HCT116 (cell line): ENCODE results near the gene ACSL6. TPM values are rescaled to one million over a fixed set of nuclear protein-coding genes. Genes with fewer than 3 reads are reported as not detected.

Experiments
- ATAC-seq: fragments of 200-7000 bp; cut with Tn5 transposase; 2 replicates; pipeline ENCODE4 v1.9.1; 2020; ENCODE audit warnings: mild to moderate bottlenecking, moderate library complexity
- BruUV-seq: library from RNA; stranded (reverse); fragments of 400-500 nt; replicated peaks from 2 replicates; lab custom pipeline; 2021; lab: Mats Ljungman, UMichigan
- CTCF ChIA-PET: fragments of 300-600 bp; sonication (Branson Sonifier 250); formaldehyde crosslinking; loops from one replicate; lab custom pipeline; 2021; ENCODE audit warnings: antibody characterized with exemption; lab: Charles Lee
- POLR2A ChIA-PET: fragments of 300-600, 350-600 bp; sonication (Branson Sonifier 250); formaldehyde crosslinking; loops from one replicate; lab custom pipeline; 2021; ENCODE audit warnings: antibody characterized with exemption; lab: Charles Lee
- RAD21 ChIA-PET, 2 experiments: fragments of 300-600 bp; sonication (Branson Sonifier 250); formaldehyde crosslinking; loops; one replicate each; lab custom pipeline; 2023; ENCODE audit warnings: low total read pairs in 2 of 2; ENCODE audit not compliant: uncharacterized antibody in 2 of 2, unreplicated experiment in 2 of 2, low non-redundant PET in 1 of 2; lab: Charles Lee
- DNase-seq: peaks from one replicate; pipeline ENCODE4 v3.0.0-alpha.2; 2010; ENCODE audit warnings: low read depth, low spot score
- H2AFZ ChIP-seq: fragments of 200-600 bp; shearing (Covaris generic), sonication (generic); 2 replicates; pipeline ENCODE4 v1.6.1; 2017; ENCODE audit warnings: low read depth, mixed run types, mixed read lengths, antibody characterized with exemption, low read length; ENCODE audit not compliant: poor library complexity, severe bottlenecking
- H3K27ac ChIP-seq: 2 replicates; pipeline ENCODE4 v1.5.1; 2012; ENCODE audit warnings: low read depth, low read length
- H3K27me3 ChIP-seq: fragments of 200-600 bp; sonication (generic); 2 replicates; pipeline ENCODE4 v1.6.1; 2016; ENCODE audit warnings: mixed run types, low read length, mixed read lengths; ENCODE audit not compliant: insufficient read depth
- H3K36me3 ChIP-seq, 2 experiments: fragments of 200-500 bp in 1 of 2; fragments of 200-600 bp in 1 of 2; sonication (Bioruptor generic) in 1 of 2; sonication (generic) in 1 of 2; 2 replicates each; pipeline versions ENCODE4 v1.5.1 to v1.6.1; 2014 to 2016; ENCODE audit warnings: low read length in 2 of 2, inconsistent platforms in 1 of 2, mixed read lengths in 1 of 2, mixed run types in 1 of 2; ENCODE audit not compliant: insufficient read depth in 2 of 2, control insufficient read depth in 1 of 2
- H3K4me1 ChIP-seq, 2 experiments: fragments of 200-600 bp in 1 of 2; sonication (generic) in 1 of 2; 2 replicates each; pipeline versions ENCODE4 v1.5.1 to v1.6.1; 2012 to 2017; ENCODE audit warnings: low read length in 2 of 2, inconsistent platforms in 1 of 2, mild to moderate bottlenecking in 1 of 2, mixed read lengths in 1 of 2, mixed run types in 1 of 2, moderate library complexity in 1 of 2; ENCODE audit not compliant: insufficient read depth in 2 of 2, control insufficient read depth in 1 of 2
- H3K4me2 ChIP-seq: fragments of 200-600 bp; sonication (generic); 2 replicates; pipeline ENCODE4 v1.6.1; 2017; ENCODE audit warnings: mixed run types, low read length, mixed read lengths
- H3K4me3 ChIP-seq, 2 experiments: fragments of 200-600 bp in 1 of 2; sonication (generic) in 1 of 2; replicated peaks in 1 of 2; 2 replicates each; pipeline ENCODE4 v1.5.1; 2011 to 2016; ENCODE audit warnings: low read length in 2 of 2, control low read depth in 1 of 2, low read depth in 1 of 2, mild to moderate bottlenecking in 1 of 2, mixed read lengths in 1 of 2, mixed run types in 1 of 2
- H3K79me2 ChIP-seq: fragments of 200-600 bp; sonication (generic); 2 replicates; pipeline ENCODE4 v1.6.1; 2017; ENCODE audit warnings: mild to moderate bottlenecking, mixed run types, low read length, moderate library complexity, mixed read lengths; ENCODE audit not compliant: insufficient read depth
- H3K9ac ChIP-seq: fragments of 200-600 bp; sonication (generic); 2 replicates; pipeline ENCODE4 v1.6.1; 2016; ENCODE audit warnings: low read length, mixed read lengths
- H3K9me2 ChIP-seq: fragments of 200-600 bp; sonication (generic), shearing (Covaris generic); 2 replicates; pipeline ENCODE4 v1.6.1; 2017; ENCODE audit warnings: mixed run types, mild to moderate bottlenecking, moderate library complexity; ENCODE audit not compliant: insufficient read depth
- H3K9me3 ChIP-seq, 2 experiments: fragments of 200-500 bp in 1 of 2; fragments of 200-600 bp in 1 of 2; sonication (Bioruptor generic) in 1 of 2; sonication (generic) in 1 of 2; 2 replicates each; pipeline ENCODE4 v1.6.1; 2014 to 2017; ENCODE audit warnings: low read length in 2 of 2, mixed read lengths in 2 of 2, inconsistent platforms in 1 of 2, low read depth in 1 of 2, mild to moderate bottlenecking in 1 of 2, mixed run types in 1 of 2, moderate library complexity in 1 of 2; ENCODE audit not compliant: control insufficient read depth in 1 of 2, insufficient read depth in 1 of 2
- H4K20me1 ChIP-seq: fragments of 200-600 bp; sonication (generic), shearing (Covaris generic); 2 replicates; pipeline ENCODE4 v1.6.1; 2017; ENCODE audit warnings: mixed run types, mild to moderate bottlenecking, moderate library complexity; ENCODE audit not compliant: insufficient read depth
- EGR1 ChIP-seq: IDR thresholded peaks from 2 replicates; pipeline ENCODE4 v1.6.1; 2012; ENCODE audit warnings: low read depth
- EZH2phosphoT487 ChIP-seq: fragments of 200-600 bp; IDR thresholded peaks from 2 replicates; pipeline ENCODE4 v1.6.1; 2018; ENCODE audit warnings: antibody characterized with exemption, borderline replicate concordance
- FOSL1 ChIP-seq: IDR thresholded peaks from 2 replicates; pipeline ENCODE4 v1.6.1; 2012; ENCODE audit warnings: low read depth
- SIN3A ChIP-seq: IDR thresholded peaks from 2 replicates; pipeline ENCODE4 v1.6.1; 2012; ENCODE audit warnings: low read depth
- SP1 ChIP-seq: IDR thresholded peaks from 2 replicates; pipeline ENCODE4 v1.6.1; 2012; ENCODE audit warnings: low read depth
- SRF ChIP-seq: IDR thresholded peaks from 2 replicates; pipeline ENCODE4 v1.6.1; 2012; ENCODE audit warnings: low read depth
- TCF7L2 ChIP-seq: IDR thresholded peaks from 2 replicates; pipeline ENCODE4 v1.7.0; 2011; ENCODE audit warnings: borderline replicate concordance, inconsistent platforms; ENCODE audit not compliant: insufficient read depth, insufficient read length; ENCODE audit errors: extremely low read depth
- intact Hi-C: fragments of 100-400 bp; cut with micrococcal nuclease; formaldehyde crosslinking; loops from 2 replicates; pipeline ENCODE4 v1.10.0; 2022
- total RNA-seq: library from RNA; stranded (reverse); gene quantifications from one replicate; pipeline ENCODE4 v1.2.1, GENCODE V29; 2021; ENCODE audit not compliant: unreplicated experiment
- TF ChIP-seq, protein P1 (sequence below), 3 experiments: fragments of 200-600 bp in 1 of 3; sonication (generic) in 1 of 3; IDR thresholded peaks in 2 of 3; conservative IDR thresholded peaks in 1 of 3; 2 replicates each; pipeline ENCODE4 v1.5.1; 2012 to 2017; ENCODE audit warnings: low read depth in 2 of 3, low read length in 2 of 3, antibody characterized with exemption in 1 of 3, borderline replicate concordance in 1 of 3, control low read depth in 1 of 3, mild to moderate bottlenecking in 1 of 3, mixed read lengths in 1 of 3, mixed run types in 1 of 3, moderate library complexity in 1 of 3; ENCODE audit not compliant: insufficient read depth in 1 of 3
- TF ChIP-seq, protein P2 (sequence below): IDR thresholded peaks from 2 replicates; pipeline ENCODE4 v1.6.1; 2012
- TF ChIP-seq, protein P3 (sequence below): IDR thresholded peaks from 2 replicates; pipeline ENCODE4 v1.6.1; 2012
- TF ChIP-seq, protein P4 (sequence below): IDR thresholded peaks from 2 replicates; pipeline ENCODE4 v1.6.1; 2012; ENCODE audit warnings: low read depth

Gene ACSL6
- total RNA-seq, 1 experiment from 2014 or later = 2.3 TPM

DNA sequence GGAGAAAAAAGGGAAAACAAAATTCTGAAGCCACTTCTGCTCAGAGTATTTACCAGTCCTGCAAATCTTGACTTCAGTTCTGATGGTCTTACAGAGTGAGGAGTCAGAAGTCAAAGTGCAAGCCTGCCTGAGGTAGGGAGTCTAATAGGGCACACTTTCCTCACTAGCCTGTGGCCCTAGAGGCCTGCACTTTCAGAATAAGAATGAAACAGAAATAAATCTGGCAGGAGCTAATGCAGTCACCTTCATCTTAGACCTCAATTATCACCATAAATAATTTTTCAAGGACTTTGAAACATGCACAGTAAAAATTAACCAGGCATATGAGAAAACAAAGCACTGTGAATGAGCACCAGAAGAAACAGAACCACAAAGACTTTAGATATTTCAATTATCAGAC is 20.7 kb upstream of the ACSL6 start:
- Histone ChIP-seq H3K9me3 (no peaks in the 10 kb centered on the region), H3K9ac (no peak overlapping the region), H3K4me1 (no peaks in the 10 kb centered on the region)
- ChIA-PET RAD21 (no interaction called here), CTCF (no interaction called here)
- no peak for TF ChIP-seq FOSL1
- TF ChIP-seq SRF = no peak
- TF ChIP-seq EGR1 = no peak
- TF ChIP-seq, protein P1, sequence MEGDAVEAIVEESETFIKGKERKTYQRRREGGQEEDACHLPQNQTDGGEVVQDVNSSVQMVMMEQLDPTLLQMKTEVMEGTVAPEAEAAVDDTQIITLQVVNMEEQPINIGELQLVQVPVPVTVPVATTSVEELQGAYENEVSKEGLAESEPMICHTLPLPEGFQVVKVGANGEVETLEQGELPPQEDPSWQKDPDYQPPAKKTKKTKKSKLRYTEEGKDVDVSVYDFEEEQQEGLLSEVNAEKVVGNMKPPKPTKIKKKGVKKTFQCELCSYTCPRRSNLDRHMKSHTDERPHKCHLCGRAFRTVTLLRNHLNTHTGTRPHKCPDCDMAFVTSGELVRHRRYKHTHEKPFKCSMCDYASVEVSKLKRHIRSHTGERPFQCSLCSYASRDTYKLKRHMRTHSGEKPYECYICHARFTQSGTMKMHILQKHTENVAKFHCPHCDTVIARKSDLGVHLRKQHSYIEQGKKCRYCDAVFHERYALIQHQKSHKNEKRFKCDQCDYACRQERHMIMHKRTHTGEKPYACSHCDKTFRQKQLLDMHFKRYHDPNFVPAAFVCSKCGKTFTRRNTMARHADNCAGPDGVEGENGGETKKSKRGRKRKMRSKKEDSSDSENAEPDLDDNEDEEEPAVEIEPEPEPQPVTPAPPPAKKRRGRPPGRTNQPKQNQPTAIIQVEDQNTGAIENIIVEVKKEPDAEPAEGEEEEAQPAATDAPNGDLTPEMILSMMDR (IDR thresholded peaks at IDR 0.05 in 2 of 3, conservative IDR thresholded peaks at IDR 0.05 in 1 of 3; ENCODE audit: borderline replicate concordance in 1 of 3, insufficient read depth in 1 of 3, low read depth in 2 of 3, low read length in 2 of 3) = no peak
- no peak for TF ChIP-seq EZH2phosphoT487
- TF ChIP-seq, all 23 proteins: peak for 0
- Histone ChIP-seq H3K4me2 (no peak overlapping the region), H3K79me2 (no peaks in the 10 kb centered on the region), H4K20me1 (no peaks in the 10 kb centered on the region), H2AFZ (no peak overlapping the region), H3K4me3 (no peak overlapping the region), H3K27me3 (no peaks in the 10 kb centered on the region), H3K27ac (no peak overlapping the region), H3K9me2 (no peaks in the 10 kb centered on the region), H3K36me3 (no peaks in the 10 kb centered on the region)
- intact Hi-C loops = loop anchor here (10.0 kb wide), 1 partner anchor 577 kb away; no protein-coding TSS in a partner anchor
- ATAC-seq (no peak), DNase-seq (no peak)
- no TSS peak for BruUV-seq
- POLR2A ChIA-PET = no interaction called here

DNA sequence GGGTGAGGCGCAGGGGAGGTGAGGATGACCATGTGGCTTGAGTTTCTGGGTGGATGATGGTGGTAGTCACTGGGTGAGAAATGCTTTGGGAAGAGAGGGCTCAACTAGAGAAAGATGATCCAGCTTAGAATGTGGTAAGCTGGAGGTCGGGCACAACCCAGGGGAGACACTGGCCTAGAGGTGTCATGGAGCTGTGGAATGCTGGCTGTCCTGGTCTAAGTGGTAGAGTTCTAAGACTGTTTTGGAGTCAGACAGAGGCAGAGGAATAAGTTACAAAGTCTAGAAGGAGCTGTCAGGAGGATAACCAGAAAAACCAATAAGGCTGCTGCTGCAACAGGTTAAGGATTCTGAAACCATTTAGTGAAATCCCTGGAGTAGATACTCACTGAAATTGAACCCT is 19.2 kb upstream of the ACSL6 start:
- Histone ChIP-seq H3K4me3 (no peak overlapping the region), H3K36me3 (no peaks in the 10 kb centered on the region), H2AFZ (no peak overlapping the region), H3K9me2 (no peaks in the 10 kb centered on the region), H3K4me2 (no peak overlapping the region), H3K9ac (no peak overlapping the region), H3K79me2 (no peaks in the 10 kb centered on the region), H4K20me1 (no peaks in the 10 kb centered on the region), H3K9me3 (no peaks in the 10 kb centered on the region), H3K27ac (no peak overlapping the region), H3K27me3 (no peaks in the 10 kb centered on the region), H3K4me1 (no peaks in the 10 kb centered on the region)
- ChIA-PET CTCF (no interaction called here), RAD21 (no interaction called here), POLR2A (no interaction called here)
- intact Hi-C loops = loop anchor here (10.0 kb wide), 1 partner anchor 576 kb away; no protein-coding TSS in a partner anchor
- ATAC-seq (no peak), DNase-seq (no peak)
- no peak for TF ChIP-seq TCF7L2
- TF ChIP-seq, protein P2, sequence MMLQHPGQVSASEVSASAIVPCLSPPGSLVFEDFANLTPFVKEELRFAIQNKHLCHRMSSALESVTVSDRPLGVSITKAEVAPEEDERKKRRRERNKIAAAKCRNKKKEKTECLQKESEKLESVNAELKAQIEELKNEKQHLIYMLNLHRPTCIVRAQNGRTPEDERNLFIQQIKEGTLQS = no peak
- TF ChIP-seq, protein P3, sequence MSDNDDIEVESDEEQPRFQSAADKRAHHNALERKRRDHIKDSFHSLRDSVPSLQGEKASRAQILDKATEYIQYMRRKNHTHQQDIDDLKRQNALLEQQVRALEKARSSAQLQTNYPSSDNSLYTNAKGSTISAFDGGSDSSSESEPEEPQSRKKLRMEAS = no peak
- TF ChIP-seq, protein P1 (IDR thresholded peaks at IDR 0.05 in 2 of 3, conservative IDR thresholded peaks at IDR 0.05 in 1 of 3; ENCODE audit: borderline replicate concordance in 1 of 3, insufficient read depth in 1 of 3, low read depth in 2 of 3, low read length in 2 of 3) = no peak
- TF ChIP-seq EGR1 = no peak
- TF ChIP-seq SP1 = no peak
- TF ChIP-seq, protein P4, sequence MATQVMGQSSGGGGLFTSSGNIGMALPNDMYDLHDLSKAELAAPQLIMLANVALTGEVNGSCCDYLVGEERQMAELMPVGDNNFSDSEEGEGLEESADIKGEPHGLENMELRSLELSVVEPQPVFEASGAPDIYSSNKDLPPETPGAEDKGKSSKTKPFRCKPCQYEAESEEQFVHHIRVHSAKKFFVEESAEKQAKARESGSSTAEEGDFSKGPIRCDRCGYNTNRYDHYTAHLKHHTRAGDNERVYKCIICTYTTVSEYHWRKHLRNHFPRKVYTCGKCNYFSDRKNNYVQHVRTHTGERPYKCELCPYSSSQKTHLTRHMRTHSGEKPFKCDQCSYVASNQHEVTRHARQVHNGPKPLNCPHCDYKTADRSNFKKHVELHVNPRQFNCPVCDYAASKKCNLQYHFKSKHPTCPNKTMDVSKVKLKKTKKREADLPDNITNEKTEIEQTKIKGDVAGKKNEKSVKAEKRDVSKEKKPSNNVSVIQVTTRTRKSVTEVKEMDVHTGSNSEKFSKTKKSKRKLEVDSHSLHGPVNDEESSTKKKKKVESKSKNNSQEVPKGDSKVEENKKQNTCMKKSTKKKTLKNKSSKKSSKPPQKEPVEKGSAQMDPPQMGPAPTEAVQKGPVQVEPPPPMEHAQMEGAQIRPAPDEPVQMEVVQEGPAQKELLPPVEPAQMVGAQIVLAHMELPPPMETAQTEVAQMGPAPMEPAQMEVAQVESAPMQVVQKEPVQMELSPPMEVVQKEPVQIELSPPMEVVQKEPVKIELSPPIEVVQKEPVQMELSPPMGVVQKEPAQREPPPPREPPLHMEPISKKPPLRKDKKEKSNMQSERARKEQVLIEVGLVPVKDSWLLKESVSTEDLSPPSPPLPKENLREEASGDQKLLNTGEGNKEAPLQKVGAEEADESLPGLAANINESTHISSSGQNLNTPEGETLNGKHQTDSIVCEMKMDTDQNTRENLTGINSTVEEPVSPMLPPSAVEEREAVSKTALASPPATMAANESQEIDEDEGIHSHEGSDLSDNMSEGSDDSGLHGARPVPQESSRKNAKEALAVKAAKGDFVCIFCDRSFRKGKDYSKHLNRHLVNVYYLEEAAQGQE = no peak
- no peak for TF ChIP-seq SIN3A
- no TSS peak for BruUV-seq
